ENCODE data around the gene AK1. TPM values are rescaled to one million over a fixed set of nuclear protein-coding genes. Genes with fewer than 3 reads are reported as not detected.
"Not testable (repeated sequence)": the region's sequence is repeated elsewhere in the genome, so short reads cannot be mapped to it uniquely, and the experiment has no call there.

Gene AK1
- total RNA-seq, 2 donors from 2014 or later = 114 to 141 TPM

DNA sequence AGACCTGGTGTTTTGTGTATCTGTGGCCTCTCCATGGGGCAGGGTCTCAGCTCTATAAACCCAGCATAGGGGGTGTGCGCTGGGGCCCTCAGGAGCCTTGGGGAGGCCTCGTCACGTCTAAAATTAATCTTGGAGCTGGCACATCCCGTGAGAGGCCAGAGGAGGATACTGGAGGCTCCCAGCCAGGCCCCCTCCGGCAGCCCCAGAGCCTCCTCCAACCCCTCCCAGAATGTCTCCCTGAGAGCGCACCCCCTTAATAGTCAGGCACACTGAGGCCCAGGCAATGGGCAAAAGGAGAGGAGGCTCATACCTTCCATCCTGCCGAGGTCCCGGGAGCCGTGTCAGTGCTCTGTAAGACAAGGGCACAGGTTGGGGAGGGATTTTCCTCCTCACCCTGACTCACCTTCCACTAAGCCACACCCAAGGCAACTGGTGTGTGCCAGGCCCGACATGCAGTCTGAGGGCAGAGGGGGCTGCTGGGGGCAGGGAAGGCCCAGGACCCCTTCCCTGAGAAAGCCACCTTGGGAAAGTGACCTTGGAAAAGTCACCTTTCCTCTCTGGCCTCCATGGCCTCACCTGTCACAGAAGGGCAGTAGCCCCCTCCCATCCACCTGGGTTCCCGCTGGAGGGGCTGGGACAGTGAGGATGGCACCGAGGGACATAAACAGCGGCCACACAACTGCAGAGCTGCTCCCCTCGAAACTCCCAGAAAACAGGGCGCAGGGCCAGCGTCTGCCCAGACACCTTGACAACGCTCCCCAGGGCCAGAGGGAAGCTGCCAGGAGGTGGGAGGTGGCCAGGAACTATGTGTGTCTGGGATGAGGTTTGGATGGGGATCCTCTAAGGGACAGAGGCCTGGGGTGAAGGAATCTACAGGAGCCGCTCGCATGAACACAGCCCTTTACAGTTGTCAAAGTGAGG, 2.9 kb downstream of the AK1 start:
- intact Hi-C loops (cut with DNase I, micrococcal nuclease) = loop anchor here in 1 of 2 donors (5.0 to 10.0 kb wide), 2 partner anchors 80 to 137 kb away; partner anchors contain the start of gene TOR2A
- ATAC-seq = no peak

DNA sequence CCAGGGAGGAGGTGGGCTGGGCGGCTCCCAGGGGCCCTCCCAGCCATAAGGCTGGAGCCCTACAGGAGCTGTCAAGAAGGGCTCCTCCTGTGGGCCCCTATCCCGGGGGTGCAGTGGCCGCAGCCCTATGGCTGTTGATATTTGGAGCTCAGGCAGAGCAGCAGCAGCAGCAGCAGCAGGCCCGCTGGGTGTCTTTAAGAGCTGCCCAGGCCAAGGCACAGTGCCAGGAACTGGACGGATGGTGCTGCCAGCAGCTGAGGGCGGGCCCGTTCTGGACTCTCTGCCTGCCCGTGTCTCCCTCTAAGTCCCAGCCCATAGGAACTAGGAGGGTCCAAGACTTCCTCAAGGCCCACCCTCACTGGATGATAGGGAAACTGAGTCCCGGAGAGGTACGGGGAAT, 3.6 kb downstream of the AK1 start:
- intact Hi-C loops (cut with DNase I, micrococcal nuclease) = loop anchor here in 1 of 2 donors (5.0 to 10.0 kb wide), 2 partner anchors 79 to 137 kb away; partner anchors contain the start of gene TOR2A
- peak; percentile 64 to 73 for DNase-seq

More for the DNA sequence above, 2.9 kb downstream of the AK1 start:
- DNase-seq = no peak

DNA sequence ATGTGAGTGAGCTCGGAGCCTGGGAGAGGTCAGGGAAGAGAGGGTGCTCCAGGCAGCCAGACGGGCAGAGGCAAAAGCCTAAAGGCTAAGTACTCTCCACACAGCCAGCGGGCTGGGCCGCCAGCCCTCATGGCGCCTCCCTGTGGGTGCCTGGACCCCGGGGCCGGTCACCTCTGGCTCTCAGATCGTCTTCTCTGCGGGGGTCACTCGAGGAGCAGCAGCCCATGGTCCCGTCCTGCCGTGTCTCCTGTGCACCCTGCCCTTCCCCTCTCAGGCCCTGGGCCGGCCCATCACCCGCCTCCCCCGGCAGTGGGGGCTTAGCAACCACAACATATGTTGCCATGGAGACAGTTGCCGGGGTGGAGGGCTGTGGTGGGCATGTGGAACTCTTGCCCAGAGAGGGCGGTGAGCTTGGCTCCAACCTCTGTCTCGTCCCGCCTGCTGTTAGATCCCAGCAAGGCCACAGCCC, 4.2 kb downstream of the AK1 start:
- no peak for ATAC-seq
- intact Hi-C loops (cut with DNase I, micrococcal nuclease) = loop anchor here in 1 of 2 donors (5.0 to 10.0 kb wide), 2 partner anchors 78 to 136 kb away; partner anchors contain the start of gene TOR2A
- DNase-seq = peak in 1 of 2 donors; percentile 24

More for the DNA sequence above, 3.6 kb downstream of the AK1 start:
- no peak for ATAC-seq

DNA sequence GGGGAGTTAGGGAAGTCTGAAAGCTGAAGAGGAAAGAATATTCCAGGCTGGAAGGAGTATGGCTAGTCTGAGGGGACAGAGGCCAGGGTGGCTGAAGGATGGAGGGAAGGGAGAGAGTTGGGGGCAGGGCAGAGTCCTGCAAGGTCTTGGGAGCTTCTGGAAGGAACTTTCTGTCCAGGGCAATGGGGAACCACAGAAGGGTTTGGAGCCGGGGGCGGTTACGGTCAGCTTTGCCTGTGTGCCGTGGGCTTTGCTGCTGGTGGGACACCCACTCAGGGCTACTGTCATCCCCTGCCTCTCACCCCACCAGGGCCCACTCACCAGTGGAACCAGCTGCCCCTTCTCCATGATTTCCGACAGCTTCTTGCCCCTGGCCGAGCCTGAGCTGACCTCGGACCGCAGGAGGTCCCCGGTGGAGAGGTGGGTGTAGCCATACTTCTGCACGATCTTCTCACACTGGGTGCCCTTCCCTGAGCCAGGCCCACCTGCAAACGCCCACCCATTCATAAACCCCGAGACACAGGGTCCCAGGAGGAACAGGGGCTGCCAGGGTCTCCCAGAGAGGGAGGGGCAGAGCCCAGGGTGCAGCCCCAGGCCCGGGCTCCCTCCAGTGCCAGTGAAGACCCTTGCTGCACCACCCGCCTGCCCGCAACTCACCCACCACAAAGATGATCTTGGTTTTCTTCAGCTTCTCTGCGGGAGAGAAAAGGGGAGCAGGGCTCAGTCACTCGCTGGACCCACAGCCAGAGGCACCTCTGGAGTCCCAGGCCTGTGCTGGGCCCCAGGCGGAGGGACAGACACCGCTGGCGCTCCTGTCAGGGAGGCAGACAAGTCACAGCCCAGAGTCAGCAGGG, 4.9 kb downstream of the AK1 start:
- intact Hi-C loops (cut with DNase I, micrococcal nuclease) = loop anchor here in 1 of 2 donors (5.0 to 10.0 kb wide), 2 partner anchors 78 to 135 kb away; partner anchors contain the start of gene TOR2A
- ATAC-seq = no peak
- peak in 1 of 2 donors; percentile 12 for DNase-seq

DNA sequence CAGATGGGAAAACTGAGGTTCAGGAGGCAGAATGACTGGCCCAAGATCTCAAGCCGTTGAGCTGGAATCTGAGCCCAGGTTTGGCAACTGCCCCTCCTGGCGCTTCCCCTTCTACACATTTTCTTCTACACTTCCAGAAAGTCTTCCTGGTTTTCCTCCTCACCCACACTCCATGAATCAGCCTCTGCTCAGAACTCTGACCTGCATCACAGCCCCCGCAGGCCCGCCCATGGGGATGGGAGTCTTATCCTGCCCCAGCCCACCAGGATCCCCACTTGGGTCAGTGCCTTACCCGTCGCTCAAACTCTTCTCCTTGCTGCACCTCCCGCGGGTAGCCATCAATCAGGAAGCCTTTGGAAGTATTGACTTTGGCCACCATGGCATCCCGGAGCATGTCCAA, 5.9 kb downstream of the AK1 start:
- DNase-seq (no peak), ATAC-seq (no peak)
- intact Hi-C loops (cut with DNase I, micrococcal nuclease) = loop anchor here in 1 of 2 donors (5.0 to 10.0 kb wide), 2 partner anchors 77 to 134 kb away; partner anchors contain the start of gene TOR2A

DNA sequence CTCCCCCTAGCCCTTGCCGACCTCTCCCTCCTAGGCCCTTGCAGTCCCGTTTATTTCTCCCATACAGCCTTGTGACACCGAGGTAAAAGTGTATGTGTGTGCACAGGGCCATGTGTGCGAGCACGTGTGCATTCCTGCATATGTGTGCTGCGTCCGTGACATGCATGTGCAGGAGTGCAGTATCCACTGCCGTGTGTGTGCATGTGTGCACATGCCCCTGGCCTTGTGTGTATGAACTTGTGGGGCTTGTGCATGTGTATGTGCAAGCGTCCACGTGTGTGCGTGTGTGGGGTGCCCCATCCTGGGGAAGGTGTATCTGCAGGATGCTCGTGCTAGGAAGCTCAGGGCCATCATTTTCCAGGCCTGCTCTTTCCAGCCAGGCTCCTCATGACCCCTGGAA, 6.6 kb downstream of the AK1 start:
- intact Hi-C loops (cut with DNase I, micrococcal nuclease) = loop anchor here in 1 of 2 donors (5.0 to 10.0 kb wide), 2 partner anchors 76 to 134 kb away; partner anchors contain the start of gene TOR2A
- DNase-seq (no peak), ATAC-seq (no peak)

DNA sequence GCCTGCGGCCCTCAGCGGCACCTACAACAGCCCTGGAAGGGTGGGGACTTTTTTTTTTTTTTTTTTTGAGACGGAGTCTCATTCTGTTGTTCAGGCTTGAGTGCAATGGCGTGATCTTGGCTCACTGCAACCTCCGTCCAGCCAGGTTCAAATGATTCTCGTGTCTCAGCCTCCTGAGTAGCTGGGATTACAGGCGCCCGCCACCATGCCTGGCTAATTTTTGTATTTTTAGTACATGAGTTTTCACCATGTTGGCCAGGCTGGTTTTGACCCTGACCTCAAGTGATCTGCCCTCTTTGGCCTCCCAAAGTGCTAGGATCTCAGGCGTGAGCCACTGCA, 7.4 kb downstream of the AK1 start:
- not testable (repeated sequence) for DNase-seq, ATAC-seq
- intact Hi-C loops (cut with DNase I, micrococcal nuclease) = loop anchor here in 1 of 2 donors (5.0 to 10.0 kb wide), 2 partner anchors 75 to 133 kb away; partner anchors contain the start of gene TOR2A

DNA sequence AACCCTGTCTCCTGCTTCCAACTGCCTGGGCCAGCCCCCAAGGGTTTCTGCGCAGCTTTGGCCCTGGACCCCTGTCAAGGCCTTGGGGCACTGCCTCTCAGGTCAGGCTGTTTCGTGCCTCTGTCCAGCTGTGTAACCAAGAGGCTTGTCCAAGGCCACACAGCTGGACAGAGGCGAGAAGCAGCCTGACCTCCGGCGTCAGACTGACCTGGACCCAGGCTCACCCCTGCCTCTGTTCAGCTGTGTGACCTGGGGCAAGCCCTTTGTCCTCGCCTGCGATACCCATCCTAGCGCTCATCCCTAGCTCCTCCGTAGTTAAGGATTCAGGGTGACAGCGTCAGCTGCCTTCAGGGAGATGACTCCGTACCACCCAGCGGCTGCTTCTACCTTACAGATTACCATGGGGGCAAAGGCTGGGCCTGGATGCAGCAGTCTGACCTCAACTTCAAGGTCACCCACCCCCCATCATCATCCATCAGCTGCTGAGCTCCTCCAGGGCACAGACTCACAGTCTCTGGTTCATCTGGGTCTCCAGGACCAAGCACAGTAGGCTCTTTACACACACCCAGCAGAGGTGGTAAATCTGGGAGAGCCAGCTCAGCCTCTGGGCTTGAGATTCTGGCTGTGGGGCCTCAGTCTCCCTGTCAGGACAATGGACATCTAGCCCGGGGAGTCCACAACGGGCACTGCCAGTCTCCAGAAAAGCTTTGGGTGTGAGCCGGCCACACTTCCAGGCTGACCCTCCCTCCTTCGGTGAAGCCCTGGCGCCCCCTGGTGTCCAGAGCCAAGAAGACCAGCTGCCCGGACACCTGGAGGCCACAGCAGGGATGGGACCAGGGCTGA, 7.9 kb downstream of the AK1 start:
- ATAC-seq (peak; percentile 85), DNase-seq (peak; percentile 84 to 89)
- intact Hi-C loops (cut with DNase I, micrococcal nuclease) = loop anchor here in 1 of 2 donors (5.0 to 10.0 kb wide), 2 partner anchors 75 to 132 kb away; partner anchors contain the start of gene TOR2A

DNA sequence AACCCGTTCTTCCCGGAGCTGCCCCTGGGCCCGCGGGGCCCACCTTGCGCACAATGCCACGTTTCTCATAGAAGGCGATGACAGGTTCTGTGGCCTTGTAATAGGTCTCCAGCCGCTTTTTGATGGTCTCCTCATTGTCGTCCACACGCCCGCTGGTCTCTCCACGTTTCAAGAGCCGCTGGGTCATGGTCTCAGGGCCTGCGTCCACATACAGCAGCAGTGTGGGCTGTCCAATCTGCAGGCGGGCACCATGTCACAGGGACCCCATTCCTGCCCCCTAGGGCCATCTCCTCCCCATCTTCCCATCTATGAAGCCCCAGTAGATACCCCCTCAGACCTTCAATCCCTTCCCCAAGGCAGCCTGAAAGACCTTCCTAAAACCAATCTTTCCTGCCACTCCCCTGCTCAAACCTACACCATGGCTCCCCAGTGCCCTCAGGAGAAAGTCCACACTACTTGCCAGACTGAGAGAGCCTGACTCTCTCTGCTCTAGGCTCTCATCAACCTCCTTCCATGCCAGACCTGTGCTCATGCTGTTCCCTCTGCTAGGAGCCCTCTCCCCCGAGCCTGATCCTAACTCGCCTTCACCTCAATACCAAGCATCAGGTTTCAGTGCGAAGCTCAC, 9.1 kb downstream of the AK1 start:
- intact Hi-C loops (cut with DNase I, micrococcal nuclease) = no loop called here
- ATAC-seq = no peak
- no peak for DNase-seq

DNA sequence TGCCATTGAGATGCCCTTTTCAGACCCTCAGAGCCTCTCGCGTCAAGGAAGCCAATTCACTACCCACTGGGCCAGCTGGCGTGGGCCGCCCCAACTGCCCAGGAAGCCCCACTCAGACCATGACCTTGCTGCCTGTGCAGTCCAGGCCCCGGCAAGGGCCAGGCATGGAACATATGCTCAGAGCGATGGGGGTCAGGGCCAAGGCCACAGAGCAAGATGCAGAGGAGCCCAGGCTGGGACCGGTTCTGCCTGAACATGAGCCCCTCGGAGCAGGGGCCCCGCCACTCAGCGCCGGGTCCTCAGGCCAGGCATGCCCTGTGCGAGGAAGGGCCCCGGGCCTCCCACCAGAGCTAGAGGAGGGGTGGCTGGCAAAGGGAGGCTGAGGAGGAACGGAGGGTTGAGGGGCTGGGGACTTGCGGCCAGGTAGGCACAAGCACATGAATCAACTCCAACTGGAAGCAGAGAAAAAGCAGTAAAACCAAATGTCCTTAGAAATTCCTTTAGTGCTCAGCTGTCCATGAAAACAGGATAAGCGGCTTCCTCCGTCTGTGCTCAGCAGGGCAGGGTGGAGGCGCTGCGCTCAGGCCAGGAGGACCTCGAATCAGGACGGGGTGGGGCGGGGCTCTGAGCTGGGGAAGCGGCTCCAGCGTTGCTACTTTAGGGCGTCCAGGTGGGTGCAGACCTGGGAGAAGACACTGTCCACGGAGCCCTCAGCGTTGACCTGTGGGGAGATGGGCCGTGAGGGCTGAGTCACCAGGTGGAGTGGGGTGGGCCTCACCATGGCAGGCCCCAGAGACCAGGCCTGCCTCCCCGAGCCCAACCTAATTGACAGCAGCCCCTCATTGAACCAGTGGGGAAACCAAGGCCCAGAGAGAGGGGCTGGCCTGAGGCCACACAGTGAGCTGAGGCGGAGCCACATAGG, 9.9 kb downstream of the AK1 start:
- intact Hi-C loops (cut with DNase I, micrococcal nuclease) = no loop called here
- no peak for ATAC-seq

DNA sequence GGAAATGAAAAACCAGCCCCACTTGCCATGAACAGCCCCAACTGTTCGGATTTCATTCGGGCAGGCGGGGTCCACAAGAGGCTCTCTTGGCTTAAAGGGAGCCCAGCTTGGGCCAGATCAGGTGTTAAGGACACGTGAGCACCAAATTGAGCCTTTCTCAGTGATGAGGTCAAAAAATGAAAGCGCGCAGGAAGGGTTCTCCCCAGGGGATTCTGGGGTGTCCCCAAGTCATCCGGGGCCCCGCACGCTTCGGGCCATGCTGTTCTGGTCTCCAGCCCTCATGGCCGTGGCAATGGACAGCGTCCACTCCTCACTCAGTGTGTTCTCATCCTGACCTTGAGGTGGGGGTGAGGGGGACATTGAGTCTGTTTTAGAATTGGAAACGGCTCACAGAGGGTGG, 10.9 kb downstream of the AK1 start:
- DNase-seq (no peak), ATAC-seq (no peak)
- intact Hi-C loops (cut with DNase I, micrococcal nuclease) = no loop called here

More for the DNA sequence above, 9.9 kb downstream of the AK1 start:
- DNase-seq = no peak

DNA sequence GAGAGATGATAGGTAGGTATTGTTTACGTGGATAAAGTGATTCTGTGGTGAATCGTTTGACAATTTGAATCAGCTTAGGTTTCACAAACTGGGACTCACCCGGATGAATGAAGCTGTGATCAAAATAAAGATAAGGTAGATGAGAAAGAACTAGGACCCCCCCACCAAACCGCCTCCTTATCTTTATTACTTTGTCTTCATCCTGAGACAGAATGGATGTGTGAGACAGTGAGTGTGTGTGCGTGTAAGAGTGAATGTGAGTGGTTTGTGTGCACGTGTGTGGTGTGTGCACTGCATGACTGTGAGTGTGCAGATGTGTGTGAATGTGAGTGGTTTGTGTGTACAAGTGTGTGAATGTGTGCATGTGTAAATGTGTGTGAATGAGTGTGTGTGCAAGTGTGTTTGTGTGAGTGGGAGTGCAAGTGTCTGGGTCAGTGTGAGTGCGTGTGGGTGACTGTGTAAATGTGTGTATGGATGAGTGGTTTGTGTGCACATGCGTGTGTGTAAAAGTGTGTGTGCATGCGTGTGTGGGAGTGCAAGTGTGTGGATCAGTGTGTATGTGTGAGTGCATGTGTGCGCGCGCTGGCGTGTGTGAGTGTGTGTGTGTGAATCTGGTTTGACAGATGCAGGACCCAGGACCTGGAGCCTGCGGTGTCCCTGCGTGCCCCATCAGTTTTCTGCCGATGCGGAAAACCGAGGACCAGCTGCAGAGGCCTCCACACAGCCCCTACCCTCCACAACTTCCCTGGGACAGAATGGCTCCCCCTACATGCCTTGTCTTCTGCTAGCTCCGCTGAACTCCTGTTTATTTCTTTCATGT, 11.6 kb downstream of the AK1 start:
- intact Hi-C loops (cut with DNase I, micrococcal nuclease) = no loop called here
- DNase-seq (no peak), ATAC-seq (no peak)

DNA sequence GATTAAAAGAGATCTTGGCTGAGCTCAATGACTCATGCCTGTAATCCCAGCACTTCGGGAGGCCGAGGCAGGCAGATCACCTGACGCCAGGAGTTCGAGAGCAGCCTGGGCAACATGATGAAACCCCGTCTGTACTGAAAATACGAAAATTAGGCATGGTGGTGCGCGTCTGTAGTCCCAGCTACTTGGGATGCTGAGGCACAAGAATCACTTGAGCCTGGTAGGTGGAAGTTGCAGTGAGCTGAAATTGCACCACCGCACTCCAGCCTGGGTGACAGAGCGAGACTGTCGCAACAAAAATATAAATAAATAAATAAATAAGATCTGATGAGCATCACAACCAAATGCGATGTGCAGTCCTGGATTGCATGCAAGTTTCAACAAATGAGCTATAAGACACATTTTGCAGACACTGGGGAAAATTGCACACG, 14.3 kb downstream of the AK1 start:
- no peak for DNase-seq
- no peak for ATAC-seq
- intact Hi-C loops (cut with DNase I, micrococcal nuclease) = no loop called here

DNA sequence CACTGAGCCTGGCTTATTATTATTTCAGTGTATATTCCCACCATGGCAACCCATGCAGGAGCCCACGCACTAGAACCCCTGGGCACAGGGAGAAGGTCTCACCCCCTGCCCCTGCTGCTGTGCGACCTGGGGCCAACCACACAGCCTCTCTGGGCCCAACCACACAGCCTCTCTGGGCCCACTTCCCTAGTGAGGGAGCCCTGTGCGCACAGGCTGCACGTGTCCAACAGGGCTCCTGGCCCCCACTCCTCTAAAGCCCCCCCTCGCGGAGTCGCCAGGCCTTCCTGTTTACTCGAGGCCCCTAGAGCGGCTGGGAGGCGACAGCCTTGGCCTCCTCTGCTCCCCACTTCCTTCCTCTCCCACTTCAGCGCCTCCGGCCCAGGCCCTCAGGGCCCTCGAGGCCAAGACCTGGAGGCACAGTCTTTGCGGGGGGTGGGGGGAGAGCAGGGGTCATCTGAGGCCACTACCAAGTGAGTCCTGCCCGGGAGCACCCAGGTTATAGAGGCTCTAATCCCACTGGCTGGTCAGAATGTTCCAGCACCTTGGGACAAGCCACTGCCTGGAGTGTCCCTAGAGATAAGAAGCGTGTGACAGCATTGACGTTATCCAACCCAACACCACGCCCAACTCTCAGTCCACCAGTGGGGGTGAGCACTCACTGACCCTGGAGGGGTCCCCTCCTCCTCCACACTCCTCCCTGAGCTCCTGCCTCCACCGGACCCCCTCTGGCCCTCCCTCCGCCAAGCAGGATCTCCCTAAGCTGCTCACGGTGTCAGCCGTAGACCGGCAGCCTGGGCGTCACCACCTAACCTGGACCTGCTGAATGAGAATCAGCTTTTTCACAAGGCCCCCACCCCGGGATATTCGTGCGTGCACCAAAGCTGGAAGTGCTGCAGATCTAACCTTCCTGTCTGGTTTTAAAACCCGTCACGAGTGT, 15.1 kb downstream of the AK1 start:
- DNase-seq (peak; percentile 77 to 80), ATAC-seq (peak; percentile 52)
- intact Hi-C loops (cut with DNase I, micrococcal nuclease) = no loop called here

DNA sequence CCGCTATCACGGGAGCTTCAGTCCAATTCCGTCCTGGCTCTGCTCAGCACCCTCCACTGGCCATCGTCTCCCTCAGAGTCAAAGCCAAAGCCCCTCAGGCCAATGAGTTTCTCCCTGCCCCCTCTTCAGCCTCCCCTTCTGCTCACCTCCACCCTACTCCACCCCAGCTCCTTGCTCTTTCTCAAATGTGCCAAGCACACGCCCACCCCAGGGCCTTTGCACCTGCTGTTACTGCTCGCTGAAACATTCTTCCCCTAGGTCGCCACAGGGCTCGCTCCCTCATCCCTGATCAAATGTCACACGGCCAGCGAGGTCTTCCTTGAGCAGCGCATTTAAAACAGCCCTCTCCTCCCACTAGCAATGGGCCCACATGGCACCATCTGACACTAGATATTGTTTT, 16.7 kb downstream of the AK1 start:
- DNase-seq (no peak), ATAC-seq (no peak)
- intact Hi-C loops (cut with DNase I, micrococcal nuclease) = no loop called here

Data from left colon (tissue), 2 donors.